Measurements from ENCODE around the gene GPR55. TPM values are rescaled to one million over a fixed set of nuclear protein-coding genes. Genes with fewer than 3 reads are reported as not detected.

GPR55 gene
- total and polyA plus RNA-seq, 7 donors, result 0.01 to 0.32 (median 0.03) TPM; not detected in 4

GRCh38 chr2:230907361-230908091, 17.5 kb downstream of the GPR55 start:
- 87 to 92% (median 87%) methylated on average over 16 of the region's 16 CpGs for WGBS, 3 donors
- no peak for ATAC-seq
- Histone ChIP-seq H3K4me3 (no peak overlapping the region), H3K9me3 (no peaks in the 10 kb centered on the region), H3K27me3 (ENCODE audit: insufficient read depth in 3 of 3, low read length in 2 of 3) (no peaks in the 10 kb centered on the region), H3K36me3 (ENCODE audit: insufficient read depth in 1 of 2, low read depth in 1 of 2) (no peaks in the 10 kb centered on the region), H3K4me1 (no peaks in the 10 kb centered on the region), H3K27ac (no peak overlapping the region)
- intact Hi-C loops (cut with DNase I), result no loop called here
- DNase-seq, result no peak
- TF ChIP-seq CTCF (IDR thresholded peaks at IDR 0.05), result no peak

DNA sequence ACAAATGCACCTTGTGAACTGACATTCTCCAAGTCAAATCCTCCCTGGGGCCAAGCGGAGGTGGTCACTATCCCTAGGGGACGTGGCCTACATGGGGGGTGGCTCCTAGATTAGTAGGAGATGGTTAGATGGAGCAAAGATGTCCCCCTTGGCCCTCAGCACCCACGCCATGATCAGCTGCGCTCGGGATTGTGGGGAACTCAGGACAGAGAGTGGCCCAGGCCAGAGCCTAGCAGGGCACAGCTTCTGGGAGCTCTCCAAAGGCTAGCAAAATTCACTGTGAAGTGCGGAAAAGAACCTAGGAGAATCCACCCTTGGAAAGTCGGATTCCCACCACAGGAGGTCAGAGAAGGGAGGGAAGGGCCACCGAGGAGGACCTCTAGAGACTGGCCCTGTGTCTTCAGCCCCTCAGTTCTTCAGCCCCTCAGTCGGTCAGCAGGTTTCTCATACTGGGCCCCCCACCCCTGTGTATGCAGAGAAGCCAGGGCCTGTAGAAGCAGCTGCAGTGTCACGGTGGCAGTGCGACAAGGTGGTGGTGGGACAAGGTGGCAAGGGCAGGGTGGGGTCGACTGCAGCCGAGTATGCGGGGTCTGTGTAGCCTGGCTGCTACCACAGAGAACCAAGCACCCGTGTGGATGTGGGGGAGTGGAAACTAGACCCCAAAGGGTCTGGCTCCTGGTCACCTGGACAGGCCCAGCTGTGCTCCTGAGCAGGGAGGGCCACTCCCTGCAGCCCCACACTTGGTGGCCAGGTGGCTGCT, 18.4 kb downstream of the GPR55 start:
- Histone ChIP-seq H3K27me3 (ENCODE audit: insufficient read depth in 3 of 3, low read length in 2 of 3) (peaks cover 0 to 2% (median 0%) of the 10 kb centered on the region in 3 donors), H3K36me3 (ENCODE audit: insufficient read depth in 1 of 2, low read depth in 1 of 2) (no peaks in the 10 kb centered on the region), H3K27ac (no peak overlapping the region), H3K4me1 (no peaks in the 10 kb centered on the region), H3K4me3 (no peak overlapping the region), H3K9me3 (no peaks in the 10 kb centered on the region)
- intact Hi-C loops (cut with DNase I), result no loop called here
- 89 to 92% (median 89%) methylated on average over 15 of the region's 15 CpGs for WGBS, 3 donors
- DNase-seq, result no peak
- no peak for TF ChIP-seq CTCF (IDR thresholded peaks at IDR 0.05)
- ATAC-seq, result no peak

DNA sequence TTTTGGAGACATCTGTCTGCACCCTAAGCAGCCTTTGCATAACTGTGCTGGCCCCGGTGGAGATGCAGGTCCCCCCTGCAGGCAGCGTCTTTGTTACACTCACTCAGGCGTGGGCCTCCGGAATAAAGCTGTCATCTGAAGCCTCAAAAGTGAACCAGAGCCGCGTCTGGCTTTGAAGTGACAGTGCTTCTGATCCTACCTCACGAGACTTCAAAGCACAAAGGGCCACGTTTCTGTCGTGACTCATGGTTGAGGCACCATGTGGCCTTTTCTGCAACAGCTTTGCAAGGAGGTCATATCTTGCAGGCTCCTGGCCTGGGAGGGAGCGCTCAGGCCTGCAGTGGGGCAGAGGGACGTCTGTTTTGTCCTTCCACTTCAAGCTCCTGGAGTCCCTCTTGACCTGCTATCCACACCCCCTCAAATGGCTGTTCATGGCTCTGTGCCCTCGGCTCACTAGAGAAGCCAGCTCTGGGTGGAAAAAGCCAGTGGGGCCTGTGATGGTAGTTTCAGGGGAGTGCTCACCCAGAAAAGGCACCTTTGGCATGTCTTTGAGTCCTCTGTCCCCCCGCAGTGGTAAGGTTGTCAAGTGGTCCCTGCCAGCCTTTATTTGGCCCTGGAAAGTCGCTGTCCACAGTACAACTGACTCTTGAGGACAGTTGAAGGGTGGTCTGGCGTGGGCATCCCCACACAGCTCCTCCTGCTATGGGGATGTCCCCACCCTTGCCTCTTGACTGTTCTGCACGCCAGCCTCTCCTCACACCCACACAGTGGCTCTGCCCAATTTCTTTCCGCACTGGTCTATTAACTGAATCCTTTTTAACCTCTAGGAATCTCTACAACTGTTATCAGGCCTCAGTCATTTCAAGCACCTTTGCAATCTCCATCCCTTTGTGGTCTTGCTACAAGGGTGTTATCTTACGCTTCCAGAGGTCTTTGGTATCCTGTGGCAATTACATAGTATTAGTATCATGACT, 19.3 kb downstream of the GPR55 start:
- H3K27me3 ChIP-seq (ENCODE audit: insufficient read depth in 3 of 3, low read length in 2 of 3), result peaks cover 0 to 2% (median 0%) of the 10 kb centered on the region in 3 donors
- no peak for DNase-seq
- no peaks in the 10 kb centered on the region for H3K36me3 ChIP-seq (ENCODE audit: insufficient read depth in 1 of 2, low read depth in 1 of 2)
- H3K9me3 ChIP-seq, result no peaks in the 10 kb centered on the region
- ATAC-seq, result no peak
- no peak for TF ChIP-seq CTCF (IDR thresholded peaks at IDR 0.05)
- no peak overlapping the region for H3K27ac ChIP-seq
- intact Hi-C loops (cut with DNase I), result no loop called here
- WGBS, 3 donors, result 56 to 62% (median 58%) methylated on average over 18 of the region's 18 CpGs
- no peaks in the 10 kb centered on the region for H3K4me1 ChIP-seq
- no peak overlapping the region for H3K4me3 ChIP-seq

- Histone ChIP-seq H3K36me3 (ENCODE audit: insufficient read depth in 1 of 2, low read depth in 1 of 2) (no peaks in the 10 kb centered on the region), H3K9me3 (no peaks in the 10 kb centered on the region), H3K4me1 (no peaks in the 10 kb centered on the region), H3K27ac (no peak overlapping the region), H3K4me3 (no peak overlapping the region), H3K27me3 (ENCODE audit: insufficient read depth in 3 of 3, low read length in 2 of 3) (peaks cover 0 to 2% (median 0%) of the 10 kb centered on the region in 3 donors)
- ATAC-seq (no peak), DNase-seq (no peak)
- 71 to 79% (median 71%) methylated on average over 15 of the region's 15 CpGs for WGBS, 3 donors
- intact Hi-C loops (cut with DNase I), result no loop called here
- TF ChIP-seq CTCF (IDR thresholded peaks at IDR 0.05), result no peak
These were observed 20.1 kb downstream of the GPR55 start for GRCh38 chr2:230904856-230905447.
